Measurements from ENCODE around the gene ANXA6. TPM values are rescaled to one million over a fixed set of nuclear protein-coding genes. Genes with fewer than 3 reads are reported as not detected.

Gene ANXA6
- total RNA-seq, 2 experiments from 2014 or later: 322 to 332 TPM

- no peaks in the 10 kb centered on the region for H3K9me3 Mint-ChIP-seq (ENCODE audit: low read depth)
- H3K4me3 Mint-ChIP-seq: no peak overlapping the region
- ChIA-PET POLR2A (no interaction called here), CTCF (interaction anchor here (1.5 to 8.3 kb wide), 2 partner anchors 60 to 111 kb away, joined by 5 to 234 read pairs; no protein-coding TSS in a partner anchor)
- intact Hi-C loops (cut with DNase I, micrococcal nuclease): loop anchor here in 1 of 2 experiments (5.0 kb wide), 1 partner anchor 33 kb away; no protein-coding TSS in a partner anchor
- no peak for DNase-seq
- H3K27me3 Mint-ChIP-seq: no peaks in the 10 kb centered on the region
- no peak for ATAC-seq
- peak overlapping the region; percentile 51 for H3K27ac Mint-ChIP-seq
- H3K36me3 Mint-ChIP-seq (ENCODE audit: low read depth): peaks cover 89% of the 10 kb centered on the region
- H3K4me1 Mint-ChIP-seq: peaks cover 7% of the 10 kb centered on the region
These were observed 103.7 kb downstream of the ANXA6 start for GRCh38 chr5:151053796-151054462.

DNA sequence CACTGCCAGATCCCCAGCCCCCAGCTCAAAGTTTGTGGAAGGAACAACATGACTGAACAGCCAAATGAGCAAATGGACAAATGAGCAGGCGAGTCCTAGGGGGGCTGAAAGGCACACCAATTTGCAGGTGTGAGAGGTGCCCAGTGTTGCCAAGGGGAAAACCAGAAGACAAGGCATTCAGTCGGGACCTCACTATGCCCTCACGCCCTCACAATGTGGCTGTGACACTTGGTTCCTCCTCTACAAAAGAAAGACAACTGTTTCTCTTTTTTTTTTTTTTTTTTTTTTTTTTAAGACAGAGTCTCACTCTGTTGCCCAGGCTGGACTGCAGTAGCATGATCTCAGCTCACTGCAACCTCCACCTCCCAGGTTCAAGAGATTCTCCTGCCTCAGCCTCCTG, 104.7 kb downstream of the ANXA6 start:
- H3K4me1 Mint-ChIP-seq: peaks cover 5% of the 10 kb centered on the region
- ATAC-seq (no peak), DNase-seq (no peak)
- CTCF ChIA-PET: interaction anchor here (0.6 to 8.3 kb wide), 17 partner anchors 10 to 115 kb away, joined by 3 to 234 read pairs (median 4); no protein-coding TSS in a partner anchor
- no peak overlapping the region for H3K4me3 Mint-ChIP-seq
- H3K27me3 Mint-ChIP-seq: no peaks in the 10 kb centered on the region
- H3K9me3 Mint-ChIP-seq (ENCODE audit: low read depth): no peaks in the 10 kb centered on the region
- H3K36me3 Mint-ChIP-seq (ENCODE audit: low read depth): peaks cover 90% of the 10 kb centered on the region
- intact Hi-C loops (cut with DNase I, micrococcal nuclease): loop anchor here in 1 of 2 experiments (5.0 kb wide), 1 partner anchor 34 kb away; no protein-coding TSS in a partner anchor
- H3K27ac Mint-ChIP-seq: no peak overlapping the region
- POLR2A ChIA-PET: no interaction called here

DNA sequence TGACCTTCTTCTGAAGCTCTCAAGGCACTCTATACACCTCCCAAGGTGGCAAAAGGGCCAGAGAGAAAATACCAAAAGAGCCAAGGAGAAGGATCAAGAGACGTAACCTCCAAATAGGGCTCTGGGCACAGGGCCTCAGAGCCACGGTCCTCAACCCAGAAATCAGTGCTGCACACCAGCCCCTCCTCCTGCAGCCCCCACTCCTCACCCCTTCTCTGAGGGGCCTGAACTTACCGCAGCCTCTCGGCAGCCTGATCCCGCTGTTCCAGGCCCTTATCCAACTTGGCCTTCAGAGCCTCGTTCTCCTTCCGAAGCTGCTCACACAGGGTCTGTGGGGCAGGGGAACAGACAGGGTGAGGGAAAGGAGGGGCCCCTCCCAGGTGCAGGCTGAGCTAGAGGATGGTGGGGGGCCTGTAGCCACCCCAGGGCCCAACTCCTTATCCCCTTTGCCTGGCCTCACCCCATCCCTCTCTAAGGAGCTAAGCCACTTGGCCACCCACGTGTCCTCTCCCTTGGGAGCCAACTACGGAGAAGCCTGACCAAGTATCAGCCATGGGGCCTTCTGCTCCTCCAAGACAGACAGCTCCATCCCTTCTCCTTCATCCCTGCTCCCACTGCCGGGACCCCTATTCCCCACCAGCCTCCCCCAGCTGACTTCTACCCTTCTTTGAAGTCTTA, 105.5 kb downstream of the ANXA6 start:
- POLR2A ChIA-PET: no interaction called here
- Mint-ChIP-seq H3K36me3 (ENCODE audit: low read depth) (peaks cover 90% of the 10 kb centered on the region), H3K9me3 (ENCODE audit: low read depth) (no peaks in the 10 kb centered on the region), H3K27me3 (no peaks in the 10 kb centered on the region), H3K27ac (no peak overlapping the region), H3K4me3 (no peak overlapping the region), H3K4me1 (peaks cover 5% of the 10 kb centered on the region)
- CTCF ChIA-PET: interaction anchor here (0.6 to 8.3 kb wide), 29 partner anchors 9 to 262 kb away, joined by 3 to 234 read pairs (median 4); no protein-coding TSS in a partner anchor
- no peak for ATAC-seq
- intact Hi-C loops (cut with DNase I, micrococcal nuclease): loop anchor here (1.0 to 5.0 kb wide), 3 partner anchors 35 to 112 kb away; no protein-coding TSS in a partner anchor
- DNase-seq: no peak

DNA sequence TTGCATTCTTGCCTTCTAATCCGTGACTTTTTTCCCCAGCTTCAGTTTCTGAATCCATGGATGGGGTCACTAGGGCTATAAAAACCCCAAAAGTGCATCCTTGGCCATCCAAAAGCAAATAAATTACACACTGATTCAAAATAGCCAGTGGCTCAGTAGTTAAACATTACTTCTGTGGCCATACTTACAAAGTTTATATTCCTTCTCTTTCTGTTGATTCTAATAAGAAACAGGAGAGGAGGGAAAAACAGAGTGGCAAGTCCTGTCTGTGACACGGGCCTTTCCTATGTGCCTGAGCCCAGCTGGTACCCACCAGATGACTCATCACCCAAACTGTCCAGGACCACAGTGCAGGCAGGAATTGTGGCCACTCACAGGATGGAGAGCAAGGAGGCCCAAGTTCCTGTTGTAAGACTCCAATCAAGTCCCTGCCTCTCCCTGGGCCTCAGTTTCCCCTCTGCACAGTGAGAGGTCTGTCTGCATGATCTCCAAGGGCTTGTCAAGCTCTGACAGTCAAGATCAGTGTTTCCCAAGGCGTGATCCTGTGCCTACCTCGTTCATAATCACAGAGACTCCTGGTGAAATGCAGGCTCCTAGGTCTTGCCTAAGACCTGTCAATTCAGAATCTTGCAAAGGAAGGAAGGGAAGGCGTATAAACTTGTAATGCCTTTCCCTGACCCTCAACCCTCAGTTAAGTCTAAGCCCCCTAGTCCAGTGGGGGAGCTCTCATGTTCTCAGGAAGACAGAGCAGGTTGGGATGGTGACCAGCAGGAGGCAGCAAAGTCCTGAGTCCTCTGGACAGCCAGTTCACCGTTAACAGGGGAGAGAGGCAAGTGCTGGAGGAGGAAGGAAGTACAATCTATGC, 106.3 kb downstream of the ANXA6 start:
- no peaks in the 10 kb centered on the region for H3K9me3 Mint-ChIP-seq (ENCODE audit: low read depth)
- peaks cover 87% of the 10 kb centered on the region for H3K36me3 Mint-ChIP-seq (ENCODE audit: low read depth)
- DNase-seq (peak; percentile 82), ATAC-seq (peak; percentile 84)
- peaks cover 5% of the 10 kb centered on the region for H3K4me1 Mint-ChIP-seq
- CTCF ChIA-PET: interaction anchor here (0.6 to 8.3 kb wide), 31 partner anchors 10 to 521 kb away, joined by 3 to 234 read pairs (median 4); no protein-coding TSS in a partner anchor
- intact Hi-C loops (cut with DNase I, micrococcal nuclease): loop anchor here (1.0 to 5.0 kb wide), 3 partner anchors 36 to 113 kb away; no protein-coding TSS in a partner anchor
- POLR2A ChIA-PET: interaction anchor here (0.5 kb wide), 1 partner anchor 75 kb away, joined by 3 read pairs; no protein-coding TSS in a partner anchor
- no peaks in the 10 kb centered on the region for H3K27me3 Mint-ChIP-seq
- H3K27ac Mint-ChIP-seq: no peak overlapping the region
- H3K4me3 Mint-ChIP-seq: no peak overlapping the region

Other genes starting within 250 kb of the ANXA6 start
- gene GPX3, start 137.2 kb downstream of the ANXA6 start, total RNA-seq: not detected
- gene TNIP1, start 76.7 kb downstream of the ANXA6 start, total RNA-seq: 100 to 1,000 TPM; 351 to 408 TPM
- gene CCDC69, start 66.3 kb upstream of the ANXA6 start, total RNA-seq: 10 to 100 TPM; 24.8 to 26.9 TPM
- gene GM2A, start 95.4 kb upstream of the ANXA6 start, total RNA-seq: 10 to 100 TPM; 17.2 to 19.3 TPM
- not detected for gene SLC36A3, start 146.0 kb upstream of the ANXA6 start, total RNA-seq
- not detected for gene SLC36A2, start 189.8 kb upstream of the ANXA6 start, total RNA-seq

All from activated CD4-positive, alpha-beta T cell treated with anti-CD3 and anti-CD28 coated beads for 36 hours (primary cell).